WERI-Rb-1 (cell line): ENCODE data around the gene A3GALT2.
A peak's percentile ranks its signal among the peaks of the same experiment; 100 is the strongest.

Source experiments
- DNase-seq: peaks from one replicate; pipeline ENCODE4 v3.0.0-alpha.2; 2020
- H3K27ac ChIP-seq: fragments of 250-450 bp; sonication (Bioruptor Pico); 2 replicates; pipeline ENCODE4 v1.5.1; 2020; ENCODE audit warnings: mild to moderate bottlenecking, moderate library complexity
- H3K27me3 ChIP-seq: fragments of 250-450 bp; sonication (Bioruptor Pico); 2 replicates; pipeline ENCODE4 v1.5.1; 2021; ENCODE audit warnings: mild to moderate bottlenecking, low read depth, moderate library complexity; ENCODE audit not compliant: insufficient read depth, severe bottlenecking
- H3K36me3 ChIP-seq: fragments of 250-450 bp; sonication (Bioruptor Pico); 2 replicates; pipeline ENCODE4 v1.5.1; 2020; ENCODE audit warnings: mild to moderate bottlenecking, moderate library complexity
- H3K4me3 ChIP-seq: 2 replicates; pipeline ENCODE4 v1.5.1; 2011; ENCODE audit warnings: low read depth, mild to moderate bottlenecking, control low read depth, low read length
- H3K9me3 ChIP-seq: fragments of 250-450 bp; sonication (Bioruptor Pico); 2 replicates; pipeline ENCODE4 v1.5.1; 2021; ENCODE audit warnings: mild to moderate bottlenecking, moderate library complexity; ENCODE audit not compliant: severe bottlenecking
- TF ChIP-seq, protein P1 (sequence below): IDR thresholded peaks from 2 replicates; pipeline ENCODE4 v1.5.1; 2011; ENCODE audit warnings: low read depth, mild to moderate bottlenecking, control low read depth, inconsistent platforms, low read length

Gene A3GALT2

DNA sequence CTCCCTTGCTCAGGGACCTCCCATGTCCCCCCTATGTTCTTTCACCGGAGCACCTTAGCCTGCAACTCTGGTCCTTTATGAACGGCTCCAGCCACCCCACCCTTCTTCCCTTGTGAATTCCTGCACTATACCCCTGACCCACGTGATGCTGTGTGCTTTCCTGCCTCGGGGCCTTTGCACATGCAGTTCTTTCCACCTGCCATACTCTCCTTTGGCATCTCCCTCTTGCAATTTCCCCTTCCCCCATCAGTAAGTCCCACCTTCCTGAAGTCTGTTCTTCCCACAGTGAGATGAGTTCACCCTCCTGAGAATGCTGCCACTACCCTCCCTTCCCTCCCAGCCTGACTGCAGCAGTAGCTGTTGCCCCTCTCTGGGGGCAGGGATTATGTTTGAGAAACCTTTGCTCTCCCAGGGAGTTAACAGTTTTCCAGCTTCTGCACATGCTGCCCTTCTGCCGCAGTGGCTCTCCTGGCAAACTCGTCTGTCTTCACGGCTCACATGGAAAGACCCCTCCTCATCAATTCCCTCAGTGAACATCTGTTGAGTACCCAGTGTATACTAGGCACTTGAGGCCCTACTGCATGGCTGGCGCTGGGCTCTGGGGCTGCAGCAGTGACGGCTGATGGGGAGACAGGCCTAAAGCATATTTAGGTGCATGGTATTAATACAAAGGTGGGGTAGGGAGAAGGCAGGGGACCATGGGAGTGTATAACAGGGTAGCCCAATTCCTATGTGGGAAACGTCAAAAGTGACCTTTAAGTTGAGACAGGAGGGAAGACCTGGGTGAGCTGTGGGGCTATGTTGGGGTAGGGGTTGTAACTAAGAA lies 54.9 kb downstream of the A3GALT2 start:
- Histone ChIP-seq H3K36me3 (peaks cover 20% of the 10 kb centered on the region), H3K27ac (no peak overlapping the region), H3K4me3 (no peak overlapping the region), H3K27me3 (no peaks in the 10 kb centered on the region), H3K9me3 (no peaks in the 10 kb centered on the region)
- TF ChIP-seq, protein P1, sequence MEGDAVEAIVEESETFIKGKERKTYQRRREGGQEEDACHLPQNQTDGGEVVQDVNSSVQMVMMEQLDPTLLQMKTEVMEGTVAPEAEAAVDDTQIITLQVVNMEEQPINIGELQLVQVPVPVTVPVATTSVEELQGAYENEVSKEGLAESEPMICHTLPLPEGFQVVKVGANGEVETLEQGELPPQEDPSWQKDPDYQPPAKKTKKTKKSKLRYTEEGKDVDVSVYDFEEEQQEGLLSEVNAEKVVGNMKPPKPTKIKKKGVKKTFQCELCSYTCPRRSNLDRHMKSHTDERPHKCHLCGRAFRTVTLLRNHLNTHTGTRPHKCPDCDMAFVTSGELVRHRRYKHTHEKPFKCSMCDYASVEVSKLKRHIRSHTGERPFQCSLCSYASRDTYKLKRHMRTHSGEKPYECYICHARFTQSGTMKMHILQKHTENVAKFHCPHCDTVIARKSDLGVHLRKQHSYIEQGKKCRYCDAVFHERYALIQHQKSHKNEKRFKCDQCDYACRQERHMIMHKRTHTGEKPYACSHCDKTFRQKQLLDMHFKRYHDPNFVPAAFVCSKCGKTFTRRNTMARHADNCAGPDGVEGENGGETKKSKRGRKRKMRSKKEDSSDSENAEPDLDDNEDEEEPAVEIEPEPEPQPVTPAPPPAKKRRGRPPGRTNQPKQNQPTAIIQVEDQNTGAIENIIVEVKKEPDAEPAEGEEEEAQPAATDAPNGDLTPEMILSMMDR, result no peak
- DNase-seq, result no peak

DNA sequence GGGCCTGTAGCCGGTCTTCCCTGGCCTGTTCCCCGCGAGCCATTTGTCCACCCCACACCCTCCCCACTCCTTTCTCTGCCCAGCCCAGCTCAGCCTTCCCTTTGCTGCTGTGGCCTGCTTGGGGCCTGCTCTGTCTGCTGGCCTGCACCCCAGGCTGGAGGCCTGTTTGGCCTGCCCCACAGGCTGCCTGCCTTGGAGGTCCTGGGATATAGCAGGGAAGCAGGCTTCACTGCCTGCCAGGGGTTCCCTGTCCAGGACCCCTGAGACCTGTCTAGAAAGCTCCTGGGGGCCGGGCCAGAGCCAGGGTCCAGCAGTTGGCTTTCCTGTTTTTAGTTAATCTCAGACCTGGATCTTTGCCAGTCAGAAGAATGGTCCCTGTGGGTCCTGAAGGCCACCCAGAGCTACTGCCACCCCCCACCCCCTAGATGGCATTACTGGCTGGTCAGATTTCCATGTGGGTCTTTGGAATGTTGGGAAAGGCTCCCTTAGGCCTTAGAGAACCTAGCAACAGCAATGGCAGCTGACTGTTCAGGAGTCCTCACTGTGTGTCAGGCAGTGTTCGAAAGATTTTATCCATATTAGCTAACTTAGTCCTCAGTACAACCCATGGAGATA lies 56.9 kb downstream of the A3GALT2 start:
- TF ChIP-seq, protein P1, result no peak
- H3K4me3 ChIP-seq, result no peak overlapping the region
- H3K27me3 ChIP-seq, result no peaks in the 10 kb centered on the region
- no peak for DNase-seq
- no peak overlapping the region for H3K27ac ChIP-seq
- H3K9me3 ChIP-seq, result no peaks in the 10 kb centered on the region
- H3K36me3 ChIP-seq, result peaks cover 17% of the 10 kb centered on the region

DNA sequence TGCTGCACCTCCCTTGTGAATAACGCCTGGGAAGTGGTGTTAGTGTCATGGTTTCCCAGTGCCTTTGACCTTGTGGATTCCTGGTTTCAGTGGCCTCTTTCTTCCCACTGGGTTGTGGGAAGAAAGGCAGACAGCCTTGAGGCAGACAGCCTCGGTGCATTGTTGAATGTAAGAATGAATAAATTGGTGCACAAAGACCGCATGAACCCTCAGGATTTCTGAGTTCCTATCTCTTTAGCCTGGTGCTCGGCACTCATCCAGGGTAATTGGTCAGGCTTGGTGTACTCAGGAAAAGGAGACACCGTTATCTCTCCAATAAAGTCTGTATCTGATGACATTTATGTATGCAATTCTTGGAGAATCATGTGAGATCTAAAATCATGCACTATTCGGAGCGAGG lies 59.6 kb downstream of the A3GALT2 start:
- H3K9me3 ChIP-seq, result no peaks in the 10 kb centered on the region
- no peak overlapping the region for H3K27ac ChIP-seq
- no peak for DNase-seq
- peaks cover 27% of the 10 kb centered on the region for H3K36me3 ChIP-seq
- TF ChIP-seq, protein P1, result no peak
- H3K27me3 ChIP-seq, result no peaks in the 10 kb centered on the region
- H3K4me3 ChIP-seq, result no peak overlapping the region

DNA sequence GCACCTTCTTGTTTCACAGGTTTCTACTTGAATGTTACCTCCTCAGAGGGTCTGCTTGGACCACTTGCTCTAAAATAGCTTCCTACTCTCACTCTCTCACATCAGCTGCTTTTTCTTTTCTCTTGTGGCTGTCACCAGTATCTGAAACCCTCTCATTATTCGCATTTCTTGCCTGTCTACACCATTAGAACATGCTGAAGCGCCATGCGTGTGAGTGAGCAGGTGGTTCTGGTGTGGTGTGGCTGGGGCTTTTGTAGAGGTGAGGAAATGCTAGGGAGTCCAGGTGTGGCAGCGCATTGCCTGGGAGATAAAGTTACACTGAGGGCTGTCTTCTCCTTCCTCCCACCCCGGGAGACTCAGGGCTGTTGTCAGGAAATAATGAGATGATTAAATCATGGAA lies 60.5 kb downstream of the A3GALT2 start:
- H3K36me3 ChIP-seq, result peaks cover 27% of the 10 kb centered on the region
- no peaks in the 10 kb centered on the region for H3K9me3 ChIP-seq
- H3K27me3 ChIP-seq, result no peaks in the 10 kb centered on the region
- H3K27ac ChIP-seq, result peak overlapping the region; percentile 10; the same call in 1 of the 2 replicates
- no peak for DNase-seq
- TF ChIP-seq, protein P1, result no peak
- no peak overlapping the region for H3K4me3 ChIP-seq

DNA sequence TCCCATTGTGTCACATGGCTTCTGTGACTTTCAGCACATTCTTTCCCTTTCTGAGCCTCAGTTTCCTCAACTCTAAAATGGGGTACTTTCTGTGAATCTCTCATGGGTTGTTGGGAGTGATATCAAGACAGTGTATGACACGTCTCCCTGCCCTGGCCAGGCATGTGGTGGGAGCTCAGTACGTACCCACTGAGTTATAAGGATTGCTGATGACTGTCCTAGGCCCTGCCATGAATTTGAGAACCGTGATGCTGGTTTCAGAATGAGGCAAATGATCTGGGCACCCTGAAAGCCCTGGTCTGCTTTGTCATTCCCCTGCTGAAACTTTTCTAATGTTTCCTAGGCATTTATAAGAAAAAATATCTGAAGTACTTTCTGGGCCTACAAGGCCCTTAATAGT lies 61.0 kb downstream of the A3GALT2 start:
- no peaks in the 10 kb centered on the region for H3K27me3 ChIP-seq
- H3K36me3 ChIP-seq, result peaks cover 27% of the 10 kb centered on the region
- no peak overlapping the region for H3K4me3 ChIP-seq
- TF ChIP-seq, protein P1, result no peak
- no peak overlapping the region for H3K27ac ChIP-seq
- no peak for DNase-seq
- no peaks in the 10 kb centered on the region for H3K9me3 ChIP-seq
